Activated naive CD4-positive, alpha-beta T cell treated with anti-CD3 and anti-CD28 coated beads, Interleukin-2, amount 50 U/mL, for 72 hours (primary cell): Measurements from ENCODE around the gene RFTN1. TPM values are rescaled to one million over a fixed set of nuclear protein-coding genes. Genes with fewer than 3 reads are reported as not detected.

ENCODE experiments used
- ATAC-seq, 2 donors: fragments of 150-1000 bp; cut with Tn5 transposase; 2 replicates each; pipeline ENCODE4 v1.10.0; 2021; ENCODE audit warnings: mild to moderate bottlenecking in 2 of 2, moderate library complexity in 2 of 2
- DNase-seq, 2 donors: peaks; one replicate each; pipeline ENCODE4 v3.0.0; 2021 to 2022; ENCODE audit warnings: low spot score in 2 of 2
- H3K27ac Mint-ChIP-seq, 2 donors: one replicate each; pipeline ENCODE4 v1.8.0; 2022; ENCODE audit warnings: mild to moderate bottlenecking in 2 of 2, mixed read lengths in 2 of 2
- H3K36me3 Mint-ChIP-seq, 2 donors: one replicate each; pipeline ENCODE4 v1.8.0; 2022; ENCODE audit warnings: mixed read lengths in 2 of 2
- H3K9me3 Mint-ChIP-seq, 2 donors: one replicate each; pipeline ENCODE4 v1.8.0; 2022; ENCODE audit warnings: mixed read lengths in 2 of 2
- total RNA-seq, 2 donors: library from RNA; stranded (reverse); gene quantifications; one replicate each; pipeline ENCODE4 v1.2.3, GENCODE V29; 2022

Gene RFTN1
- total RNA-seq, 2 donors from 2014 or later = 94.3 to 111 TPM

- peak overlapping the region; percentile 8 to 66 for H3K27ac Mint-ChIP-seq
- H3K36me3 Mint-ChIP-seq = peaks cover 15 to 75% of the 10 kb centered on the region in 2 donors
- DNase-seq (peak in 1 of 2 donors; percentile 41), ATAC-seq (peak; percentile 87 to 98)
- no peaks in the 10 kb centered on the region for H3K9me3 Mint-ChIP-seq
These were observed 64.8 kb downstream of the RFTN1 start for GRCh38 chr3:16448639-16449070.

- DNase-seq = no peak
- H3K36me3 Mint-ChIP-seq = peaks cover 15 to 72% of the 10 kb centered on the region in 2 donors
- ATAC-seq = no peak
- no peaks in the 10 kb centered on the region for H3K9me3 Mint-ChIP-seq
- H3K27ac Mint-ChIP-seq = no peak overlapping the region
These were observed 66.4 kb downstream of the RFTN1 start for GRCh38 chr3:16447135-16447534.

GRCh38 chr3:16444344-16444743, 69.2 kb downstream of the RFTN1 start:
- no peaks in the 10 kb centered on the region for H3K9me3 Mint-ChIP-seq
- DNase-seq = no peak
- peaks cover 10 to 59% of the 10 kb centered on the region in 2 donors for H3K36me3 Mint-ChIP-seq
- H3K27ac Mint-ChIP-seq = peak overlapping the region in 1 of 2 donors; percentile 37
- no peak for ATAC-seq

GRCh38 chr3:16442730-16443129, 70.8 kb downstream of the RFTN1 start:
- Mint-ChIP-seq H3K27ac (no peak overlapping the region), H3K36me3 (peaks cover 10 to 59% of the 10 kb centered on the region in 2 donors), H3K9me3 (no peaks in the 10 kb centered on the region)
- ATAC-seq (no peak), DNase-seq (no peak)

GRCh38 chr3:16441371-16441875, 72.1 kb downstream of the RFTN1 start:
- ATAC-seq (no peak), DNase-seq (no peak)
- Mint-ChIP-seq H3K36me3 (peaks cover 10 to 47% of the 10 kb centered on the region in 2 donors), H3K9me3 (no peaks in the 10 kb centered on the region), H3K27ac (no peak overlapping the region)

GRCh38 chr3:16439848-16440708, 73.4 kb downstream of the RFTN1 start:
- Mint-ChIP-seq H3K27ac (peak overlapping the region in 1 of 2 donors; percentile 89), H3K9me3 (no peaks in the 10 kb centered on the region), H3K36me3 (peaks cover 10 to 36% of the 10 kb centered on the region in 2 donors)
- ATAC-seq (no peak), DNase-seq (no peak)

- ATAC-seq = no peak
- peak overlapping the region in 1 of 2 donors; percentile 89 for H3K27ac Mint-ChIP-seq
- H3K36me3 Mint-ChIP-seq = peaks cover 2 to 28% of the 10 kb centered on the region in 2 donors
- no peaks in the 10 kb centered on the region for H3K9me3 Mint-ChIP-seq
- no peak for DNase-seq
These were observed 74.2 kb downstream of the RFTN1 start for GRCh38 chr3:16439163-16439847.

- DNase-seq = no peak
- no peak for ATAC-seq
- Mint-ChIP-seq H3K36me3 (peaks cover 8 to 20% of the 10 kb centered on the region in 2 donors), H3K9me3 (peaks cover 0 to under 1% of the 10 kb centered on the region in 2 donors), H3K27ac (no peak overlapping the region)
These were observed 75.9 kb downstream of the RFTN1 start for GRCh38 chr3:16437640-16438039.

GRCh38 chr3:16433701-16434151, 79.8 kb downstream of the RFTN1 start:
- peak overlapping the region in 1 of 2 donors; percentile 22 for H3K27ac Mint-ChIP-seq
- ATAC-seq = peak in 1 of 2 donors; percentile 22
- peaks cover 27 to 49% of the 10 kb centered on the region in 2 donors for H3K36me3 Mint-ChIP-seq
- H3K9me3 Mint-ChIP-seq = peaks cover 0 to 5% of the 10 kb centered on the region in 2 donors
- DNase-seq = no peak

- Mint-ChIP-seq H3K27ac (no peak overlapping the region), H3K9me3 (peaks cover 0 to 5% of the 10 kb centered on the region in 2 donors), H3K36me3 (peaks cover 27 to 55% of the 10 kb centered on the region in 2 donors)
- ATAC-seq (no peak), DNase-seq (no peak)
These were observed 80.8 kb downstream of the RFTN1 start for GRCh38 chr3:16432714-16433113.

GRCh38 chr3:16430717-16431630, 82.5 kb downstream of the RFTN1 start:
- H3K36me3 Mint-ChIP-seq = peaks cover 33 to 72% of the 10 kb centered on the region in 2 donors
- peak overlapping the region; percentile 31 to 44 for H3K27ac Mint-ChIP-seq
- H3K9me3 Mint-ChIP-seq = peaks cover 0 to 9% of the 10 kb centered on the region in 2 donors
- DNase-seq (no peak), ATAC-seq (no peak)

GRCh38 chr3:16429086-16429485, 84.4 kb downstream of the RFTN1 start:
- Mint-ChIP-seq H3K36me3 (peaks cover 36 to 85% of the 10 kb centered on the region in 2 donors), H3K9me3 (peaks cover 0 to 9% of the 10 kb centered on the region in 2 donors), H3K27ac (no peak overlapping the region)
- ATAC-seq = no peak
- DNase-seq = no peak

GRCh38 chr3:16428612-16429011, 84.9 kb downstream of the RFTN1 start:
- peaks cover 31 to 85% of the 10 kb centered on the region in 2 donors for H3K36me3 Mint-ChIP-seq
- no peak for ATAC-seq

GRCh38 chr3:16427103-16427965, 86.2 kb downstream of the RFTN1 start:
- Mint-ChIP-seq H3K9me3 (peaks cover 0 to 5% of the 10 kb centered on the region in 2 donors), H3K27ac (no peak overlapping the region), H3K36me3 (peaks cover 26 to 74% of the 10 kb centered on the region in 2 donors)
- ATAC-seq = no peak
- DNase-seq = no peak

More at GRCh38 chr3:16428612-16429011, 84.9 kb downstream of the RFTN1 start:
- H3K27ac Mint-ChIP-seq = no peak overlapping the region
- DNase-seq = no peak
- peaks cover 0 to 9% of the 10 kb centered on the region in 2 donors for H3K9me3 Mint-ChIP-seq

- H3K27ac Mint-ChIP-seq = peak overlapping the region in 1 of 2 donors; percentile 73
- ATAC-seq = no peak
These were observed 86.8 kb downstream of the RFTN1 start for GRCh38 chr3:16426665-16427064.

More at GRCh38 chr3:16426665-16427064, 86.8 kb downstream of the RFTN1 start:
- Mint-ChIP-seq H3K36me3 (peaks cover 20 to 68% of the 10 kb centered on the region in 2 donors), H3K9me3 (peaks cover 0 to 4% of the 10 kb centered on the region in 2 donors)
- DNase-seq = no peak
